Left renal pelvis (tissue), 4 donors: ENCODE data around the gene PBX1. TPM values are rescaled to one million over a fixed set of nuclear protein-coding genes. Genes with fewer than 3 reads are reported as not detected.

Experiments
- DNase-seq, 4 donors: peaks; one replicate each; pipeline ENCODE4 v3.0.0-alpha.2; 2013; ENCODE audit warnings: low read depth in 4 of 4, low spot score in 3 of 4
- polyA plus RNA-seq, 4 donors: library from polyadenylated mRNA; unstranded; fragments of 120-200 nt; gene quantifications; one replicate each; pipeline ENCODE4 v1.2.1, GENCODE V29; 2013; ENCODE audit not compliant: insufficient read length in 4 of 4

Gene PBX1
- polyA plus RNA-seq, 4 donors: 141 to 256 (median 181) TPM

GRCh38 chr1:164712131-164713036, 153.4 kb downstream of the PBX1 start:
- no peak for DNase-seq

- no peak for DNase-seq
These were observed 154.6 kb downstream of the PBX1 start for GRCh38 chr1:164713456-164714207.

DNA sequence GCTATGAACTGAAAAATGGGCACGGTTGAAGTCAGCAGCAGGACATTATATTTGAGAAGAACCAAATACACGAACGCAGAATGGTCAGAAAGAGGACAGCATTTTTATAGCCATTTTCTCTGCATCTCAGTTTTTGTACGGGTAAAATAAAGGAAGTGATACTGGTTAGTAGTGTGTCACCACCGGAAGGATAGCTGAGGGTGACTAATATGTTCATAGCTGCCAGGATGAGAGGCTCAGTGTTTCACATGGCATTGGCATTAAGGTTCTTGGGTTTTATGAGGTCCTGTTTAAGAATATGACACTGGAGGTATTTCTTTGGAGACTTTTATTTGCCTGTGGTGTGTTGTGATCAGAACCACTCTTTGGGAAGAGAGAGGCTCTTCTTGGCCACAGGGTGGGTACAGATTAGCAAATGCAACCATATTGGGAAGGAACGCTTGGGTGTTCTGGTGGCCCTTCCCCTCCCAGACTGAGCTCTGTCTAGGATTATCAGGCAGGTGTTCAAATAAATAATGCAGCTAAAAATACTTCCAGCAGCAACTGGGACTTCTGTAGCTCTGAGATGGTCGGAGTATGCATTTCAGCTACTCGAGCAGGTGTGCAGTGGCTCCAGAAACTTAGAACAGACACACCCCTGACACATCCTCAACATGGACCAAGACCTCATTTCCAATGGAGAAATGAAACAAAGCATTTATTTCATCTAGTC, 158.2 kb downstream of the PBX1 start:
- no peak for DNase-seq

DNA sequence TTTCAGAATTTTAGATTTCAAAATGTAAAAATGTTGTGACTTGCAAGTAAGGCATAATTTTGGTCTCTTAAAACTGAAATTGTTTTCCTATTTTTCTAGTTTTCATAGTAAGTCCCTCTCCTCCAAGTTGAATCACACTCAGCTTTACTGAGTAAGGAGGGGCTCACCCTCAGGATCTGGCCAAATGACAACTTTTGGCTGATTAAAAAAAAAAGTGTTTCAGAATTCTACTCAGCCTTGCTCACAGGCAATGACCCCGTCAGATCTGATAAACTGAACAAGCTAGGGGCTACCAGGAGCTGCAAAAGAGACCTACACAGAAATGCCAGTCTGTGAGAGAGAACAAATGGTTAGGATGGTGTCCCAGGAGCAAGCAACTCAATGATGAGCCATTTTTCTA, 159.8 kb downstream of the PBX1 start:
- no peak for DNase-seq

DNA sequence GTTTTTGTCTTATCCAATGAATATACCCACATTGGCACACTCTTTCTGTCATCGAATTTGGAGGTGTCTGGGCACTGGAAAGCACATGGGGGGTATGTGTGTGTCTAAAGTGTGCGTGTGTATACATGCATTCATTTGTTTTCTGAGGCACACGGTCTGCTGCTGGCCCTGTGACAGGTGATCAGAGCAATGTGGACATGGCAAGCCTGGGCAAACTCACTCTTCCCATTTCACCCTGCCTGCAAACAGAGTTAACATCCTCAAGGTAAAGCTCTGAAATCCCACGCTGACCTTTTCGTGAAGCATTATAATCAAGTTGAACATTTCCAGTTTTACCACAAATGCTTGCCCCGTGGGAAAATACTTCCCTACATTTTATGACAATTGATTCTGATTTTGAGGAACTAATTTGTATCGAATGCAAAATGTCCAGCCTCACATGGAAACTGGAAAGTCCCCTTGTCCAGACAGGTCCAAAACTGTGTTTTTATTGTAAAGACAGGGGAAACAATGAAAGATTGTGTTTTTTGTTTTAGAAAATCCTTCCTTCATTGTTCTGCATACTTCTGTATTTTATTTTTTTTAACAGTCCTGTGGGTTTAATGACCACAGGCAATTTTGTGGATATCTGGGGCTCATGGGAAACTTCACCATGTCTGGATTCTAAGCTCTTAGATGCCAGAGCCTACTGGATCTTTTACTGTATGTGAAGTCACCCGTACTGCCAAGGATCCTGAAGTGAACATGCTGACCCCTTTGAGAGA, 160.9 kb downstream of the PBX1 start:
- DNase-seq: no peak

- DNase-seq: no peak
These were observed 161.7 kb downstream of the PBX1 start for GRCh38 chr1:164720440-164721227.

GRCh38 chr1:164721228-164721496, 162.2 kb downstream of the PBX1 start:
- no peak for DNase-seq

- DNase-seq: no peak
These were observed 164.4 kb downstream of the PBX1 start for GRCh38 chr1:164723296-164723798.

- DNase-seq: no peak
These were observed 166.4 kb downstream of the PBX1 start for GRCh38 chr1:164725401-164725800.

GRCh38 chr1:164726235-164726634, 167.3 kb downstream of the PBX1 start:
- no peak for DNase-seq

GRCh38 chr1:164728719-164729118, 169.7 kb downstream of the PBX1 start:
- no peak for DNase-seq

- no peak for DNase-seq
These were observed 172.3 kb downstream of the PBX1 start for GRCh38 chr1:164731161-164731876.

- DNase-seq: no peak
These were observed 174.1 kb downstream of the PBX1 start for GRCh38 chr1:164733070-164733469.

DNA sequence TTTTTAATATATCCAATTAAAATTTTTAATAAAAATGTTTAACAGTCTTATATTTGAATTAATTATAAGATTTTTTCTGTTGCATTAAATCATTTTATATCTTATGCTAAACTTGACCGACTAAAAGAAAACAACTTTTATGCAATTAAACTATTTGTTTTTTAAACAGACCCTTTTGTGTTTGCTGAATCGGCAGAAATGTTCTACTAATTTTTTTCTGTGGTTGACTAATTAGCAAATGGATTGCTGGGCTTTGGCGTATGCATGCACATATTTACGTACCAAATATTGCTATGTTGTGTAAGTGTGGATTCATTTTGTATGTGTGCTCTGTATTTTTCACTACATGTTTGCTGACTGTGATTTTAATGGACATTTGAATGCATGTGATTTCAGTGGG, 174.8 kb downstream of the PBX1 start:
- no peak for DNase-seq

- no peak for DNase-seq
These were observed 176.5 kb downstream of the PBX1 start for GRCh38 chr1:164735315-164736052.

DNA sequence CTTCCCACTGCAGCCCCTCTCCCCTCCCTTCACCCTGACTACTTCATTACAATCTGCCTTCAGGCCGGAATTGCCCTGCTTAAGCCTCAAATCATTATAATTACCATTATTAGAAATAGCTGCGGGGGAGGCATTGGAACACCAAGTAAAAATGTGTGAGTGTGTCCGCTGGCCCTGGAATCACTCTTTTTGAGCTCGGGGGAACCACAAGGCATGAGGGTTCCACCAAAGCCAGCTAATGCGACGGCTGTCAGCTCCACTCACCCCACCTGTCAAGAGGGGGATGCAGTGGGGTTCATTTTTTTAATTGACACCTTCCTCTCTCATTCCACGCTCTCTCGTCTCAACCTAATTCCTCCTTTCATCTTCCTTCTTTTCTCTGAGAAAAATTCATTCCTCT, 177.2 kb downstream of the PBX1 start:
- no peak for DNase-seq

DNA sequence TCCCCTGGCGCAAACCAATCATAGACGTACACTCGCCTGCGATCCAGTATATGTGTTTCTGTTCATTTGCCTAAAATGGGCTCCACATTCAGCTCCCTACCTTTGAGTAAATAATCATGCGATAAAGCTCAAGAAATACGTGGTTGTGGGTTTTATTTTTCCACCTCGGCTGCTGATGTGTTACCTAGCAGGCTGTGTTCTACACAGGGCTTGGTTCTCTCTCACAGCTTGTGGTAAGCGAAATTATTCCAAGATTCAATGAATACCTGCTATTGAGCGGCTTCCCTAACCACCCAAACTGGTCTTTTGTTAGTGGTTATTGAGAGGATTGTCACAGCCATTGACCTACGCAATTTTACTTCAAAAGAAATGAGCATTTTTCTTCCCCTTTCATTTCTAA, 180.2 kb downstream of the PBX1 start:
- no peak for DNase-seq

- no peak for DNase-seq
These were observed 181.1 kb downstream of the PBX1 start for GRCh38 chr1:164740000-164740526.
